Thyroid gland (tissue), 4 donors: ENCODE data around the gene COQ6. TPM values are rescaled to one million over a fixed set of nuclear protein-coding genes. Genes with fewer than 3 reads are reported as not detected.

Experiments used
- DNase-seq, 2 donors: peaks; one replicate each; pipeline ENCODE4 v3.0.0-alpha.2; 2019
- H3K27ac ChIP-seq, 3 donors: fragments of 200-600 bp; sonication (generic); 1 replicate in 2 of 3; 2 replicates in 1 of 3; pipeline ENCODE4 v1.5.1; 2016 to 2019; ENCODE audit warnings: mild to moderate bottlenecking in 1 of 3, moderate library complexity in 1 of 3
- H3K27me3 ChIP-seq: fragments of 200-600 bp; sonication (generic); one replicate; pipeline ENCODE4 v1.5.1; 2019
- H3K36me3 ChIP-seq, 2 donors: fragments of 200-600 bp; sonication (generic); one replicate each; pipeline ENCODE4 v1.5.1; 2016 to 2019
- H3K4me1 ChIP-seq, 2 donors: fragments of 200-600 bp; sonication (generic); one replicate each; pipeline ENCODE4 v1.5.1; 2017 to 2019
- H3K4me3 ChIP-seq, 3 donors: fragments of 200-600 bp; sonication (generic); replicated peaks in 1 of 3; 1 replicate in 2 of 3; 2 replicates in 1 of 3; pipeline ENCODE4 v1.5.1; 2016; ENCODE audit warnings: mild to moderate bottlenecking in 1 of 3
- H3K9me3 ChIP-seq: fragments of 200-600 bp; sonication (generic); one replicate; pipeline ENCODE4 v1.5.1; 2017
- CTCF ChIP-seq, 6 experiments: fragments of 200-600 bp in 3 of 6; fragments of 450-650 bp in 3 of 6; sonication (generic) in 3 of 6; IDR thresholded peaks; one replicate each; pipeline ENCODE4 v1.5.1; 2016 to 2019; ENCODE audit warnings: antibody characterized with exemption in 6 of 6, mild to moderate bottlenecking in 2 of 6, inconsistent platforms in 1 of 6, moderate library complexity in 1 of 6
- POLR2A ChIP-seq, 2 donors: fragments of 450-650 bp; IDR thresholded peaks; one replicate each; pipeline ENCODE4 v1.6.1; 2017; ENCODE audit warnings: antibody characterized with exemption in 2 of 2, mild to moderate bottlenecking in 2 of 2, moderate library complexity in 1 of 2
- WGBS, 2 donors: methylation state at CpG; one replicate each; pipeline ENCODE4 v1.1.5; 2017; 5-methylcytosine and 5-hydroxymethylcytosine counted together
- intact Hi-C: fragments of 100-400 bp; cut with DNase I; formaldehyde crosslinking; loops from one replicate; pipeline ENCODE4 v1.15.1; 2023
- small RNA-seq: library from RNA; depleted of rRNA; stranded (forward); fragments of <200 nt; gene quantifications from one replicate; pipeline ENCODE3, GENCODE V24; 2016
- total RNA-seq, 4 donors: library from RNA; depleted of rRNA; stranded (reverse); fragments of >200 nt; gene quantifications; one replicate each; pipeline ENCODE4 v1.2.3, GENCODE V29; 2016

COQ6 gene
- total RNA-seq, 4 donors from 2014 or later, result 33.2 to 106 (median 49.7) TPM

GRCh38 chr14:74008843-74009499, 58.9 kb downstream of the COQ6 start:
- H3K27me3 ChIP-seq, result no peaks in the 10 kb centered on the region
- intact Hi-C loops, result no loop called here
- no peak for TF ChIP-seq CTCF (IDR thresholded peaks at IDR 0.05)
- TF ChIP-seq POLR2A (IDR thresholded peaks at IDR 0.05), result no peak
- H3K36me3 ChIP-seq, result peaks cover 0 to 10% of the 10 kb centered on the region in 2 donors
- H3K4me1 ChIP-seq, result no peaks in the 10 kb centered on the region
- H3K4me3 ChIP-seq, result no peak overlapping the region
- no peak overlapping the region for H3K27ac ChIP-seq
- WGBS, 2 donors, result 85 to 92% methylated on average over 2 of the region's 2 CpGs
- DNase-seq, result no peak
- H3K9me3 ChIP-seq, result no peaks in the 10 kb centered on the region

Small RNA genes lying within 50 kb of the gene (small RNA-seq; reads per million reads assigned to genes)
- gene AC005480.2 (not detected), gene RF00019 (not detected)

Other genes starting within 250 kb of the COQ6 start
- gene PNMA1, start 235.9 kb upstream of the COQ6 start, total RNA-seq, result 10 to 100 TPM; 21.7 to 27.7 (median 24.7) TPM
- gene PTGR2, start 98.5 kb upstream of the COQ6 start, total RNA-seq, result 10 to 100 TPM; 16.3 to 43.3 (median 27.3) TPM
- gene ZNF410, start 63.4 kb upstream of the COQ6 start, total RNA-seq, result 10 to 100 TPM; 48.8 to 57.3 (median 51.2) TPM
- gene FAM161B, start 208 bp upstream of the COQ6 start, total RNA-seq, result 1 to 10 TPM; 4.3 to 9.7 (median 6.0) TPM
- 10 to 100 TPM in 2 of 4 donors, 1 to 10 TPM in 2; 8.1 to 12.6 (median 10.0) TPM for gene ENTPD5, start 69.0 kb downstream of the COQ6 start, total RNA-seq
- gene BBOF1, start 69.0 kb downstream of the COQ6 start, total RNA-seq, result 10 to 100 TPM; 19.6 to 36.8 (median 22.4) TPM
- 10 to 100 TPM; 31.4 to 58.0 (median 44.4) TPM for gene ALDH6A1, start 134.2 kb downstream of the COQ6 start, total RNA-seq
- gene LIN52, start 134.7 kb downstream of the COQ6 start, total RNA-seq, result 10 to 100 TPM in 1 of 4 donors, 1 to 10 TPM in 3; 5.8 to 12.7 (median 8.1) TPM